Measurements from ENCODE around the gene DNTT. TPM values are rescaled to one million over a fixed set of nuclear protein-coding genes. Genes with fewer than 3 reads are reported as not detected.

Gene DNTT
- total and polyA plus RNA-seq, 2 of the 13 experiments (the other 11 are each of a cell fraction or from before 2014, with no cell fraction given) = not detected

DNA sequence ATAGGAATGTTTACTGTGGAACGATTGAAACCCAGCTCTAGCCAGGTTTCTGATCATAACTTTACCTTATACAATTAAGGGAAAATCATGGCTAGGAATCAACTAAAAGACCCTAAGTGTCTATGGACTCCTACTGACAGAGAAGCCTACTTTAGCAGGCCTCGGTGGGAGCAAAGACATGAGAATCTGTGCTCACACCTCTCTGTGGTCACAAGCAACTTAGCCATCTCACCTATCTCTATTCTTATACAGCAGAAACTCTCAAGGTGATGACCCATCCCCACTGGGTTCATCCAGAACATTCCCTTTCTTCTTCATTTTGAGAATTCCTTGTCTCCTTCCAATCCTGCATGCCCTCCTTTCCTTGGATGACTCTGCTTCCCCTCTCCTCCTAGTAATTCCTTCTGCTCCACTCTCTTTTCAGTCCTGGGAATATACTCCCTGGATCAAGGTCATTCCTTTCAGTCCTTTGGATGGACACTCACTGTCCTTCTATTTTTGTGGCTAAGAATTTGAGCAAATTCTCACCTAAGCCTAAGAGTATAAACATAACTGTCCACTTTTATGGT is 35.8 kb upstream of the DNTT start:
- Histone ChIP-seq H3K9ac (ENCODE audit: insufficient read depth, low read depth, low read length) (no peak overlapping the region), H3K27me3 (ENCODE audit: control insufficient read depth in 1 of 2, insufficient read depth in 2 of 2, low read length in 2 of 2) (0 out of 5 replicates have a peak, but pooled peaks cover 0 to 3% of the 10 kb centered on the region in 2 experiments), H4K20me1 (ENCODE audit: insufficient read depth, low read length) (no peaks in the 10 kb centered on the region), H3K79me2 (ENCODE audit: insufficient read depth, low read length) (no peaks in the 10 kb centered on the region), H3K27ac (ENCODE audit: extremely low read length, insufficient read depth, low read length) (no peak overlapping the region), H3K36me3 (replicated peaks in 1 of 2; ENCODE audit: control insufficient read depth in 1 of 2, insufficient read depth in 2 of 2, low read length in 2 of 2) (no peaks in the 10 kb centered on the region), H3K4me1 (ENCODE audit: insufficient read depth, low read length) (no peaks in the 10 kb centered on the region), H3K9me3 (ENCODE audit: low read length) (no peaks in the 10 kb centered on the region), H2AFZ (ENCODE audit: low read length) (no peak overlapping the region), H3K4me3 (replicated peaks in 1 of 3; ENCODE audit: insufficient read depth in 1 of 3, low read depth in 2 of 3, low read length in 3 of 3) (no peak overlapping the region), H3K4me2 (ENCODE audit: low read depth, low read length) (no peak overlapping the region)
- ATAC-seq (no peak), DNase-seq (ENCODE audit: low spot score) (no peak), FAIRE-seq (no peak)
- ChIA-PET POLR2A (no interaction called here), CTCF (ENCODE audit: low intra/inter-chr PET ratio, low total read pairs) (no interaction called here)
- no TSS peak for BruUV-seq (replicated peaks)
- in situ Hi-C loops (cut with HindIII; ENCODE audit: extremely low pct_ligation_motif_present, low pct_unique_long_range_greater_than_20kb) (no loop called here), intact Hi-C loops (cut with micrococcal nuclease; ENCODE audit: unreplicated experiment) (no loop called here)
- WGBS (ENCODE audit: low lambda C conversion rate) = 17% methylated on average over 2 of the region's 2 CpGs
- TF ChIP-seq ZSCAN21 (CRISPR knock-in tag; IDR thresholded peaks at IDR 0.05; ENCODE audit: borderline replicate concordance) (no peak), ZSCAN20 (CRISPR knock-in tag; IDR thresholded peaks at IDR 0.05; ENCODE audit: borderline replicate concordance) (no peak)

DNA sequence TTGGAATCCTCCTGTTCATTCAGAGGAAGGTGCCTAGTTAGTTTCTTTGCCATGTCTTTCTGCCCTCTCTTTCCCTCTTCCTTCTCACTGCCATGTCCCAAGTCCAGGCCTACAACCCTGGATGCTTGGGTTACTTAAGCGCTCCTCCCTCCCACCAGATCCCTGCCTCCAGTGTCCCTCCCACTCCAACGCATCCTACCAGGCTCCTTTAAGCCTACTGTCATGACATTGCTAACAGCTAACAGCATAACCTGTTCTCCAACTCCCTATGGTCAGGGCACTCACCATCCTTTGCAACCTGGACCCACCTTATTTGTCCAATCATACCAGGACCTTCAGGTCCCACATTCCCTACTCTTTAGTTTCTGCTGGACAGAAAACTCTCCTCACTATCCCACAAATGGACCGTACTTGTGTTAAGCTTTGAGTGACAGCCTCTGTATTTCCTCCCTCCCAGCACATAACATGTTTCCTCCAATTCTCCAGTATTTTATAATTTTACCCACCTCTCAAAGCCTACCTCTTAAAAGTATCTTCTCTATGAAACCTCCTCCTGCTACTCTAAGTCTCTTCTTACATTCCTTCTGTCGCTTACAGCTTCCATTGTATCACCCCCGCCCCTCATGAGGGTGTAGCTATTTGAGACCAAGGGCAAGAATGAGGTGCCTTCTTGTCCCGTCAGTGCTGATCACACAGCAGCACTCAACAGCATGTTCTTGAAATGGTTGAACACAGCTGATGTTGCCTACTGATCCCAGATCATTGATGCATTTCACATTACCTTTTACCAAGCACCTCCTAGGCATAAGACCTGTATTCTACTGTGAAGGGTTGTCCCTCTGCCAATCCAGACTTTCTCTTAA is 34.6 kb upstream of the DNTT start:
- intact Hi-C loops (cut with micrococcal nuclease; ENCODE audit: unreplicated experiment) = no loop called here
- H4K20me1 ChIP-seq (ENCODE audit: insufficient read depth, low read length) = no peaks in the 10 kb centered on the region
- H3K4me2 ChIP-seq (ENCODE audit: low read depth, low read length) = no peak overlapping the region
- H3K9me3 ChIP-seq (ENCODE audit: low read length) = no peaks in the 10 kb centered on the region
- FAIRE-seq (no peak), ATAC-seq (no peak), DNase-seq (ENCODE audit: low spot score) (no peak)
- 44% methylated on average over 6 of the region's 6 CpGs for WGBS (ENCODE audit: low lambda C conversion rate)
- no peak overlapping the region for H2AFZ ChIP-seq (ENCODE audit: low read length)
- no peak overlapping the region for H3K27ac ChIP-seq (ENCODE audit: extremely low read length, insufficient read depth, low read length)
- no peak overlapping the region for H3K4me3 ChIP-seq (replicated peaks in 1 of 3; ENCODE audit: insufficient read depth in 1 of 3, low read depth in 2 of 3, low read length in 3 of 3)
- H3K9ac ChIP-seq (ENCODE audit: insufficient read depth, low read depth, low read length) = no peak overlapping the region
- no TSS peak for BruUV-seq (replicated peaks)
- in situ Hi-C loops (cut with HindIII; ENCODE audit: extremely low pct_ligation_motif_present, low pct_unique_long_range_greater_than_20kb) = no loop called here
- 0 out of 5 replicates have a peak, but pooled peaks cover 1 to 3% of the 10 kb centered on the region in 2 experiments for H3K27me3 ChIP-seq (ENCODE audit: control insufficient read depth in 1 of 2, insufficient read depth in 2 of 2, low read length in 2 of 2)
- ChIA-PET POLR2A (no interaction called here), CTCF (ENCODE audit: low intra/inter-chr PET ratio, low total read pairs) (no interaction called here)
- H3K36me3 ChIP-seq (replicated peaks in 1 of 2; ENCODE audit: control insufficient read depth in 1 of 2, insufficient read depth in 2 of 2, low read length in 2 of 2) = no peaks in the 10 kb centered on the region
- no peaks in the 10 kb centered on the region for H3K4me1 ChIP-seq (ENCODE audit: insufficient read depth, low read length)
- H3K79me2 ChIP-seq (ENCODE audit: insufficient read depth, low read length) = no peaks in the 10 kb centered on the region
- TF ChIP-seq, protein P1, sequence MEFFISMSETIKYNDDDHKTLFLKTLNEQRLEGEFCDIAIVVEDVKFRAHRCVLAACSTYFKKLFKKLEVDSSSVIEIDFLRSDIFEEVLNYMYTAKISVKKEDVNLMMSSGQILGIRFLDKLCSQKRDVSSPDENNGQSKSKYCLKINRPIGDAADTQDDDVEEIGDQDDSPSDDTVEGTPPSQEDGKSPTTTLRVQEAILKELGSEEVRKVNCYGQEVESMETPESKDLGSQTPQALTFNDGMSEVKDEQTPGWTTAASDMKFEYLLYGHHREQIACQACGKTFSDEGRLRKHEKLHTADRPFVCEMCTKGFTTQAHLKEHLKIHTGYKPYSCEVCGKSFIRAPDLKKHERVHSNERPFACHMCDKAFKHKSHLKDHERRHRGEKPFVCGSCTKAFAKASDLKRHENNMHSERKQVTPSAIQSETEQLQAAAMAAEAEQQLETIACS (CRISPR knock-in tag; IDR thresholded peaks at IDR 0.05) = no peak
- no peak for TF ChIP-seq ZNF44 (CRISPR knock-in tag; IDR thresholded peaks at IDR 0.05)
- TF ChIP-seq ZNF484 (CRISPR knock-in tag; IDR thresholded peaks at IDR 0.05; ENCODE audit: borderline replicate concordance, low read depth) = no peak
- TF ChIP-seq SRSF4 (IDR thresholded peaks at IDR 0.05; ENCODE audit: low read depth, low read length, poor library complexity, severe bottlenecking) = no peak
- TF ChIP-seq TOE1 (CRISPR knock-in tag; IDR thresholded peaks at IDR 0.05) = no peak
- no peak for TF ChIP-seq ZNF441 (CRISPR knock-in tag; IDR thresholded peaks at IDR 0.05; ENCODE audit: borderline replicate concordance)
- TF ChIP-seq MAFK (conservative IDR thresholded peaks at IDR 0.05 in 1 of 2, IDR thresholded peaks at IDR 0.05 in 1 of 2; ENCODE audit: low read length in 2 of 2) = no peak
- TF ChIP-seq IKZF4 (CRISPR knock-in tag; IDR thresholded peaks at IDR 0.05; ENCODE audit: borderline replicate concordance, low read depth, not compliant biosample characterization) = no peak
- TF ChIP-seq HDAC6 (IDR thresholded peaks at IDR 0.05; ENCODE audit: low read depth, low read length) = no peak
- no peak for TF ChIP-seq NR2F1 (CRISPR knock-in tag; IDR thresholded peaks at IDR 0.05)
- no peak for TF ChIP-seq CHD4 (IDR thresholded peaks at IDR 0.05; ENCODE audit: borderline replicate concordance, low read length)
